ENCODE measurements around the gene SLC35G2.
"Not testable (repeated sequence)": the region's sequence is repeated elsewhere in the genome, so short reads cannot be mapped to it uniquely, and the experiment has no call there.

Gene SLC35G2

GRCh38 chr3:136789976-136790375, 28.9 kb upstream of the SLC35G2 start:
- Histone ChIP-seq H2AFZ (ENCODE audit: low read length) (no peak overlapping the region), H3K27ac (ENCODE audit: low read length) (no peak overlapping the region)
- DNase-seq, result no peak

DNA sequence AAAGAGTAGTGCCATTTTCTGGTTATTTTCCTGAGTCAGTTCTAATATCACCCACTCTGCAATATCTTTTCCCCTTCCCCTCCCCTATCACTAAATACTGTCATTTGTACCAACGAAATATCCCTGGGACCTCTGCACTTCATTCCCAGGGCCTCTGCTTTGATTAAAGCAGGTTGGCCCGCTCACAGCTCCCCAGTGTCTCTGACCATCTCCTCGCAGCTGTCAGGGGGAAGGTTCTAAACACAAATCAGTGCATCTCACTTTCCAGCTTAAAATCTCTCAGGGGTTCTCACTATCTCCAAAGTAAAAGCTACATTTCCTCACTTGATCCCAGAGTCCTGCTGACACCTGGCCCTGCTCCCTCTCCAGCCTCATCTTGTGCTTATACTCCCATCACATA, 28.1 kb upstream of the SLC35G2 start:
- Histone ChIP-seq H3K27me3 (replicated peaks; ENCODE audit: insufficient read depth, low read length) (no peaks in the 10 kb centered on the region), H3K36me3 (replicated peaks; ENCODE audit: insufficient read depth, low read length) (no peaks in the 10 kb centered on the region), H3K4me2 (ENCODE audit: low read depth, low read length) (no peak overlapping the region), H3K9me3 (replicated peaks; ENCODE audit: insufficient read depth, low read length) (no peaks in the 10 kb centered on the region), H2AFZ (ENCODE audit: low read length) (no peak overlapping the region), H3K9ac (ENCODE audit: low read length) (no peak overlapping the region), H3F3A (ENCODE audit: insufficient read depth, low read length) (peaks cover 11% of the 10 kb centered on the region), H3K4me3 (ENCODE audit: low read length) (no peak overlapping the region), H3K4me1 (ENCODE audit: low read length) (peaks cover 16% of the 10 kb centered on the region), H3K79me2 (ENCODE audit: low read length) (no peaks in the 10 kb centered on the region), H3K27ac (ENCODE audit: low read length) (no peak overlapping the region), H4K20me1 (ENCODE audit: insufficient read depth, low read length) (no peaks in the 10 kb centered on the region), H3K9me2 (replicated peaks; ENCODE audit: insufficient read depth, low read length) (no peaks in the 10 kb centered on the region)
- TF ChIP-seq CTCF (IDR thresholded peaks at IDR 0.05; ENCODE audit: low read length), result no peak
- TF ChIP-seq EZH2 (optimal IDR thresholded peaks at IDR 0.05; ENCODE audit: low read depth, low read length), result no peak
- no peak for TF ChIP-seq EZH2phosphoT487 (IDR thresholded peaks at IDR 0.05; ENCODE audit: low read length)
- no peak for DNase-seq

More at GRCh38 chr3:136789976-136790375, 28.9 kb upstream of the SLC35G2 start:
- H3K79me2 ChIP-seq (ENCODE audit: low read length), result no peaks in the 10 kb centered on the region
- no peaks in the 10 kb centered on the region for H3K27me3 ChIP-seq (replicated peaks; ENCODE audit: insufficient read depth, low read length)
- H3F3A ChIP-seq (ENCODE audit: insufficient read depth, low read length), result peaks cover 11% of the 10 kb centered on the region
- TF ChIP-seq EZH2phosphoT487 (IDR thresholded peaks at IDR 0.05; ENCODE audit: low read length) (no peak), CTCF (IDR thresholded peaks at IDR 0.05; ENCODE audit: low read length) (no peak), EZH2 (optimal IDR thresholded peaks at IDR 0.05; ENCODE audit: low read depth, low read length) (no peak)
- H3K36me3 ChIP-seq (replicated peaks; ENCODE audit: insufficient read depth, low read length), result no peaks in the 10 kb centered on the region
- no peaks in the 10 kb centered on the region for H3K9me2 ChIP-seq (replicated peaks; ENCODE audit: insufficient read depth, low read length)
- no peak overlapping the region for H3K9ac ChIP-seq (ENCODE audit: low read length)
- peaks cover 16% of the 10 kb centered on the region for H3K4me1 ChIP-seq (ENCODE audit: low read length)
- H4K20me1 ChIP-seq (ENCODE audit: insufficient read depth, low read length), result no peaks in the 10 kb centered on the region
- H3K4me2 ChIP-seq (ENCODE audit: low read depth, low read length), result no peak overlapping the region
- no peak overlapping the region for H3K4me3 ChIP-seq (ENCODE audit: low read length)
- H3K9me3 ChIP-seq (replicated peaks; ENCODE audit: insufficient read depth, low read length), result no peaks in the 10 kb centered on the region

- Histone ChIP-seq H3K4me1 (ENCODE audit: low read length) (no peaks in the 10 kb centered on the region), H3K9me3 (replicated peaks; ENCODE audit: insufficient read depth, low read length) (no peaks in the 10 kb centered on the region), H2AFZ (ENCODE audit: low read length) (no peak overlapping the region), H3K36me3 (replicated peaks; ENCODE audit: insufficient read depth, low read length) (no peaks in the 10 kb centered on the region), H3K27me3 (replicated peaks; ENCODE audit: insufficient read depth, low read length) (no peaks in the 10 kb centered on the region), H4K20me1 (ENCODE audit: insufficient read depth, low read length) (no peaks in the 10 kb centered on the region), H3K4me3 (ENCODE audit: low read length) (no peak overlapping the region), H3K9ac (ENCODE audit: low read length) (no peak overlapping the region), H3F3A (ENCODE audit: insufficient read depth, low read length) (no peaks in the 10 kb centered on the region), H3K79me2 (ENCODE audit: low read length) (no peaks in the 10 kb centered on the region), H3K4me2 (ENCODE audit: low read depth, low read length) (no peak overlapping the region), H3K9me2 (replicated peaks; ENCODE audit: insufficient read depth, low read length) (no peaks in the 10 kb centered on the region), H3K27ac (ENCODE audit: low read length) (no peak overlapping the region)
- TF ChIP-seq EZH2phosphoT487 (IDR thresholded peaks at IDR 0.05; ENCODE audit: low read length) (no peak), EZH2 (optimal IDR thresholded peaks at IDR 0.05; ENCODE audit: low read depth, low read length) (no peak), CTCF (IDR thresholded peaks at IDR 0.05; ENCODE audit: low read length) (no peak)
- DNase-seq, result no peak
These were observed 26.2 kb upstream of the SLC35G2 start for GRCh38 chr3:136792556-136793330.

DNA sequence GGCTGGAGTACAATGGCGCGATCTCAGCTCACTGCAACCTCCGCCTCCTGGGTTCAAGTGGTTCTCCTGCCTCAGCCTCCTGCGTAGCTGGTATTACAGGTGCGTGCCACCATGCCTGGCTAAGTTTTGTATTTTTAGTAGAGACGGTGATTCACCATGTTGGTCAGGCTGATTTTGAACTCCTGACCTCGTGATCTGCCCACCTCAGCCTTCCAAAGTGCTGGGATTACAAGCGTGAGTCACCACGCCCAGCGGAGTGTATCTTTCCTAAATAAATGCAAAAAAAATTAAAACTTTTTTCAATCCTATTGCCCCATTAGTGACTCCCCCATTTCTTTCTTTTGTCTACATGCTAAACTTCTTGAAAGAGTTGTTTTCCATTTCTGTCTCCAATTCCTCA, 17.8 kb upstream of the SLC35G2 start:
- not testable (repeated sequence) for H3K27me3 ChIP-seq (replicated peaks; ENCODE audit: insufficient read depth, low read length)

More for the DNA sequence above, 17.8 kb upstream of the SLC35G2 start:
- not testable (repeated sequence) for DNase-seq; H3K9me2 ChIP-seq (replicated peaks; ENCODE audit: insufficient read depth, low read length); H3K27ac ChIP-seq (ENCODE audit: low read length); H4K20me1 ChIP-seq (ENCODE audit: insufficient read depth, low read length); H3K9me3 ChIP-seq (replicated peaks; ENCODE audit: insufficient read depth, low read length); H3K4me3 ChIP-seq (ENCODE audit: low read length); H2AFZ ChIP-seq (ENCODE audit: low read length); H3K79me2 ChIP-seq (ENCODE audit: low read length); H3K9ac ChIP-seq (ENCODE audit: low read length); H3K36me3 ChIP-seq (replicated peaks; ENCODE audit: insufficient read depth, low read length); H3F3A ChIP-seq (ENCODE audit: insufficient read depth, low read length); H3K4me1 ChIP-seq (ENCODE audit: low read length); H3K4me2 ChIP-seq (ENCODE audit: low read depth, low read length)
